Liver (tissue), 9 donors: ENCODE data around the gene ATP5MG. TPM values are rescaled to one million over a fixed set of nuclear protein-coding genes. Genes with fewer than 3 reads are reported as not detected.

Experiments
- DNase-seq: peaks from one replicate; pipeline ENCODE4 v3.0.0-alpha.2; 2017; ENCODE audit warnings: low spot score
- H3K27ac ChIP-seq, 2 donors: one replicate each; pipeline ENCODE4 v1.7.0; 2013; ENCODE audit warnings: inconsistent platforms in 2 of 2, low read length in 2 of 2, control low read depth in 1 of 2, low read depth in 1 of 2, mild to moderate bottlenecking in 1 of 2
- H3K27me3 ChIP-seq, 4 donors: one replicate each; pipeline versions ENCODE4 v1.6.1 to v1.7.0; 2013; ENCODE audit warnings: low read length in 3 of 4, inconsistent platforms in 1 of 4, mild to moderate bottlenecking in 1 of 4, moderate library complexity in 1 of 4; ENCODE audit not compliant: control insufficient read depth in 4 of 4, insufficient read depth in 4 of 4
- H3K36me3 ChIP-seq, 4 donors: one replicate each; pipeline versions ENCODE4 v1.6.1 to v1.7.0; 2013; ENCODE audit warnings: low read length in 3 of 4, mild to moderate bottlenecking in 3 of 4, low read depth in 1 of 4, moderate library complexity in 1 of 4; ENCODE audit not compliant: control insufficient read depth in 4 of 4, insufficient read depth in 3 of 4
- H3K4me1 ChIP-seq, 4 donors: one replicate each; pipeline versions ENCODE4 v1.6.1 to v1.7.0; 2013; ENCODE audit warnings: low read length in 3 of 4, mild to moderate bottlenecking in 3 of 4, moderate library complexity in 1 of 4; ENCODE audit not compliant: control insufficient read depth in 4 of 4, insufficient read depth in 4 of 4
- H3K4me3 ChIP-seq, 3 donors: one replicate each; pipeline versions ENCODE4 v1.6.1 to v1.7.0; 2013; ENCODE audit warnings: low read length in 3 of 3, control low read depth in 1 of 3, low read depth in 1 of 3, mild to moderate bottlenecking in 1 of 3
- H3K9ac ChIP-seq, 2 donors: one replicate each; pipeline ENCODE4 v1.7.0; 2013; ENCODE audit warnings: low read length in 2 of 2, mild to moderate bottlenecking in 2 of 2, moderate library complexity in 2 of 2, control low read depth in 1 of 2, low read depth in 1 of 2
- H3K9me3 ChIP-seq, 4 donors: one replicate each; pipeline versions ENCODE4 v1.6.1 to v1.7.0; 2013; ENCODE audit warnings: low read length in 3 of 4; ENCODE audit not compliant: control insufficient read depth in 4 of 4
- CTCF ChIP-seq: fragments of 150-350 bp; IDR thresholded peaks from 2 replicates; pipeline ENCODE4 v1.5.1; 2017; ENCODE audit warnings: improper control_type of control experiment, low read depth, low read length; ENCODE audit not compliant: missing input control
- EGR1 ChIP-seq, 2 donors: IDR thresholded peaks; 2 replicates each; pipeline ENCODE4 v1.6.1; 2016 to 2018; ENCODE audit warnings: antibody characterized with exemption in 2 of 2, low read depth in 2 of 2
- FOXA1 ChIP-seq: IDR thresholded peaks from 2 replicates; pipeline ENCODE4 v1.6.1; 2016; ENCODE audit warnings: antibody characterized with exemption
- GABPA ChIP-seq, 2 donors: IDR thresholded peaks in 1 of 2; conservative IDR thresholded peaks in 1 of 2; 2 replicates each; pipeline ENCODE4 v1.6.1; 2016; ENCODE audit warnings: antibody characterized with exemption in 2 of 2, mild to moderate bottlenecking in 1 of 2, moderate library complexity in 1 of 2
- HNF4A ChIP-seq, 2 donors: conservative IDR thresholded peaks; 2 replicates each; pipeline ENCODE4 v1.6.1; 2016; ENCODE audit warnings: antibody characterized with exemption in 2 of 2, mild to moderate bottlenecking in 2 of 2
- HNF4G ChIP-seq: IDR thresholded peaks from 2 replicates; pipeline ENCODE4 v1.6.1; 2016; ENCODE audit warnings: antibody characterized with exemption
- MAX ChIP-seq: IDR thresholded peaks from 2 replicates; pipeline ENCODE4 v1.6.1; 2016; ENCODE audit warnings: antibody characterized with exemption
- NR2F2 ChIP-seq: IDR thresholded peaks from 2 replicates; pipeline ENCODE4 v1.6.1; 2016; ENCODE audit warnings: antibody characterized with exemption
- RAD21 ChIP-seq, 2 donors: IDR thresholded peaks; 2 replicates each; pipeline ENCODE4 v1.6.1; 2016; ENCODE audit warnings: antibody characterized with exemption in 2 of 2, mild to moderate bottlenecking in 2 of 2
- RXRA ChIP-seq, 2 donors: IDR thresholded peaks; 2 replicates each; pipeline ENCODE4 v1.6.1; 2017 to 2018; ENCODE audit warnings: antibody characterized with exemption in 2 of 2, mild to moderate bottlenecking in 1 of 2
- SP1 ChIP-seq: IDR thresholded peaks from 2 replicates; pipeline ENCODE4 v1.6.1; 2018; ENCODE audit warnings: antibody characterized with exemption, mild to moderate bottlenecking
- TAF1 ChIP-seq: conservative IDR thresholded peaks from 2 replicates; pipeline ENCODE4 v1.6.1; 2016; ENCODE audit warnings: antibody characterized with exemption, mild to moderate bottlenecking
- YY1 ChIP-seq: IDR thresholded peaks from 2 replicates; pipeline ENCODE4 v1.6.1; 2016; ENCODE audit warnings: antibody characterized with exemption, mild to moderate bottlenecking
- WGBS: extraction: QIAGEN DNeasy Blood & Tissue Kit; methylation state at CpG from one replicate; pipeline ENCODE4 v1.1.7; 2013; 5-methylcytosine and 5-hydroxymethylcytosine counted together
- polyA plus RNA-seq, 2 donors: library from polyadenylated mRNA; stranded (reverse) in 1 of 2; unstranded in 1 of 2; fragments of 200-250 nt in 1 of 2; fragments of >200 nt in 1 of 2; fragmentation: Nextera tagmentation in 1 of 2; extraction: Ambion mirVana in 1 of 2; gene quantifications; one replicate each; pipeline versions ENCODE4 v1.2.1 to v1.2.3, GENCODE V29; 2013 to 2015
- total RNA-seq, 2 donors: library from RNA; depleted of rRNA; stranded (reverse); fragments of >200 nt; gene quantifications; one replicate each; pipeline ENCODE4 v1.2.3, GENCODE V29; 2014
- TF ChIP-seq, protein P1 (sequence below): IDR thresholded peaks from 2 replicates; pipeline ENCODE4 v1.6.1; 2016; ENCODE audit warnings: antibody characterized with exemption
- donor health status: healthy.
- donor health status: healthy.
- donor health status: healthy.
- donor health status: healthy.
- donor health status: healthy.

Gene ATP5MG
- total and polyA plus RNA-seq, 4 donors = 25.5 to 542 (median 87.6) TPM

DNA sequence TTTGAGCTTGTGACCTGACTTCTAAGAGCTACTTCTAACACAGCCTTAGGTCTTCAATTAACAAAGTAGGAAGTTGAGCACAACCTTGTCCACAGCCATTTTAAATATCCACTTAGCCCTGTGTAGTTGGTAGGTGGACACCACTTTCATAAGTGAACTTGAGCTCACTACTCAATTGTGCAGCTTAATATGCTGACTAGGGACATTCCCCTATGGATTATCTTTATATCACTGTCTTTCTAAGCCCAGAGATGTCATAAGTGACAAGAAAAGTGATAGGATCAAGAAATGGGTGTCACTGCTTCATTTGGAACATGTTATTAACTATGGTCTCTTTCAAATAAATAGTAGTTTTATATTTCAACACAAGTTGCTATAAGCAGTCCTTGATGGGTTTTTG lies 4.0 kb upstream of the ATP5MG start:
- Histone ChIP-seq H3K4me1 (peaks cover 0 to 11% (median 8%) of the 10 kb centered on the region in 4 donors), H3K36me3 (peaks cover 2 to 50% (median 34%) of the 10 kb centered on the region in 4 donors), H3K27me3 (no peaks in the 10 kb centered on the region), H3K9me3 (no peaks in the 10 kb centered on the region), H3K27ac (no peak overlapping the region), H3K4me3 (no peak overlapping the region), H3K9ac (no peak overlapping the region)
- DNase-seq = no peak
- TF ChIP-seq EGR1 (IDR thresholded peaks at IDR 0.05; ENCODE audit: low read depth in 2 of 2) = no peak
- TF ChIP-seq, protein P1, sequence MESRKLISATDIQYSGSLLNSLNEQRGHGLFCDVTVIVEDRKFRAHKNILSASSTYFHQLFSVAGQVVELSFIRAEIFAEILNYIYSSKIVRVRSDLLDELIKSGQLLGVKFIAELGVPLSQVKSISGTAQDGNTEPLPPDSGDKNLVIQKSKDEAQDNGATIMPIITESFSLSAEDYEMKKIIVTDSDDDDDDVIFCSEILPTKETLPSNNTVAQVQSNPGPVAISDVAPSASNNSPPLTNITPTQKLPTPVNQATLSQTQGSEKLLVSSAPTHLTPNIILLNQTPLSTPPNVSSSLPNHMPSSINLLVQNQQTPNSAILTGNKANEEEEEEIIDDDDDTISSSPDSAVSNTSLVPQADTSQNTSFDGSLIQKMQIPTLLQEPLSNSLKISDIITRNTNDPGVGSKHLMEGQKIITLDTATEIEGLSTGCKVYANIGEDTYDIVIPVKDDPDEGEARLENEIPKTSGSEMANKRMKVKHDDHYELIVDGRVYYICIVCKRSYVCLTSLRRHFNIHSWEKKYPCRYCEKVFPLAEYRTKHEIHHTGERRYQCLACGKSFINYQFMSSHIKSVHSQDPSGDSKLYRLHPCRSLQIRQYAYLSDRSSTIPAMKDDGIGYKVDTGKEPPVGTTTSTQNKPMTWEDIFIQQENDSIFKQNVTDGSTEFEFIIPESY = no peak
- no peak for TF ChIP-seq GABPA (IDR thresholded peaks at IDR 0.05 in 1 of 2, conservative IDR thresholded peaks at IDR 0.05 in 1 of 2)
- TF ChIP-seq RXRA (IDR thresholded peaks at IDR 0.05) = no peak
- no peak for TF ChIP-seq RAD21 (IDR thresholded peaks at IDR 0.05)
- TF ChIP-seq TAF1 = no peak
- TF ChIP-seq HNF4G = no peak
- no peak for TF ChIP-seq HNF4A (conservative IDR thresholded peaks at IDR 0.05)
- no peak for TF ChIP-seq CTCF

DNA sequence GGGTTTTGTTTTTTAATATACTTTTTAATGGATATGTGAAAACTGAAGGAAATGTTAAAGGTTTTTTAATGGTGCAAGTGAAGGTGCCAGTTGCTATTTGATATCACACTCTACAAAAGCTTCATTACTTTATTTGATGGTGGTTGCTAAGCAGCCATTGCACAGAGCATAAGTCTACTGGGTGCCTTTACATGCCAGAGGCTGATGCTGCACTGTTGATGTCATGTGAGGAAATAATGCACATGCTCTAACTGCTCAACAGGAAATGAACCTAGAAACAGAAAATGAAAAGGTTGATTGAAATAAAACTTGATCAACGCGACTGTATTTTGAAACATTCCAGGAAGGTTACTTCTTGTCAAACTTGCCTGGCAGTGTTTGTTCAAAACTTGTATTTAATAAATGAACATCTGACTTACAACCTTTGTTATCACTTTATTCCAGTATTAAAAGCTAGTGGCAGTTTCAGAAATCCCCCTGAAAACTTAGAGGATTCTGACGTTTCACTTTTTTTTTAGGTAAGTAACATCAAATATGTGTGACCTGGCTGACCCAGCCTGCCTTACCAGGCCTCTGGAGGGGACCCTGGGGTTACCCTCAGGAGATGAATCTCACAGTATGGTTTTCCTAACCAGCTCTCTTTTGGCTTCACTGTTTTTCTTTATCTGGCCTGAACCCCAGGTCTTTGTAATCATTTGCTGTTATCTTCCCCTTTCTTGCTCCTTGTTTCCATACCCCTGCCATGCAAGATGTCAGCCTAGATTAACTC lies 2.4 kb upstream of the ATP5MG start:
- no peak for TF ChIP-seq YY1
- TF ChIP-seq RAD21 (IDR thresholded peaks at IDR 0.05) = no peak
- no peak for TF ChIP-seq FOXA1
- no peak overlapping the region for H3K4me3 ChIP-seq
- H3K9me3 ChIP-seq = no peaks in the 10 kb centered on the region
- H3K27ac ChIP-seq = no peak overlapping the region
- H3K4me1 ChIP-seq = peaks cover 0 to 24% (median 19%) of the 10 kb centered on the region in 4 donors
- H3K36me3 ChIP-seq = peaks cover 2 to 36% (median 21%) of the 10 kb centered on the region in 4 donors
- no peak for DNase-seq
- WGBS = 46% methylated on average over 3 of the region's 3 CpGs
- H3K9ac ChIP-seq = no peak overlapping the region
- no peaks in the 10 kb centered on the region for H3K27me3 ChIP-seq

DNA sequence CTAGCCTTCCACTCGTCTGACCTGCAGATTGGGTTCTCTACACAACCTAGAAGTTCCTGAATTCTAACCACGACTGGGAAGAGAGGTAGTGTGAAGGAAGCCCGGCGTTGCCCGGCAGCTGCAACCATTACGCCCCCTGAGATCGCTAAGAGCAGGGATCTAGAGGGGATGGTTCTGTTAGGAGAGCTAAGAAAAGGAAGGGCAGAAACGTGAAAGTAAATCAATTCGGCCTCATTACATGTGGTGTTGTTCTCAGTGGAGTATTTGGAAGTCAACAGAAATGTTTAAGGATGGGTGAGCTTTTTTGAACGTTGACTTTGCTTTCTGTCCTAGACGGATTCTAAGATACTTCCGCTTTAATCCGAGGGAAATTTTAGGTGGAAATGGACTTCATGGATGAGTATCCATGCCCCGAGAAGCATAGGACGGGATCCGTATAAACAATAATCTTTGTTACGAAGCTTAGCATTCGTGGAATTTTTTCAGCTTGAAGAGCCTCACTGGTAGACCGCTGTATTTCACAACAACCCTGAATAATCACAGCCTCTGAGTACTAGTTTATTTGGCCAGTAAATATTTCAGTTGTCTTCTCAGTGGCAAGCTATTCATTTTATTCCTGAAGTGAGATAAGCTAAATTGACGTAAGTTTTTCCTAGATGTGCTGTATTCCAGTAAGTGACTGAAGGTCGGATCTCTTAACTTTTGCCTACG lies 629 bp downstream of the ATP5MG start:
- H3K4me1 ChIP-seq = peaks cover 0 to 32% (median 19%) of the 10 kb centered on the region in 4 donors
- no peak for DNase-seq
- 1% methylated on average over 22 of the region's 22 CpGs for WGBS
- TF ChIP-seq EGR1 (IDR thresholded peaks at IDR 0.05; ENCODE audit: low read depth in 2 of 2) = no peak
- TF ChIP-seq NR2F2 = no peak
- no peak for TF ChIP-seq GABPA (IDR thresholded peaks at IDR 0.05 in 1 of 2, conservative IDR thresholded peaks at IDR 0.05 in 1 of 2)
- TF ChIP-seq, protein P1 = no peak
- no peak for TF ChIP-seq CTCF
- TF ChIP-seq HNF4A (conservative IDR thresholded peaks at IDR 0.05) = no peak
- TF ChIP-seq RAD21 (IDR thresholded peaks at IDR 0.05) = peak in 1 of 2 donors; percentile 4
- TF ChIP-seq TAF1 = no peak
- TF ChIP-seq SP1 = no peak
- no peak for TF ChIP-seq MAX

More for the DNA sequence above, 629 bp downstream of the ATP5MG start:
- H3K9ac ChIP-seq = peak overlapping the region; percentile 77 to 96
- H3K4me3 ChIP-seq = peak overlapping the region; percentile 91 to 95 (median 95)
- H3K9me3 ChIP-seq = no peaks in the 10 kb centered on the region
- H3K27me3 ChIP-seq = no peaks in the 10 kb centered on the region
- H3K36me3 ChIP-seq = peaks cover 0 to 20% (median 11%) of the 10 kb centered on the region in 4 donors
- H3K27ac ChIP-seq = peak overlapping the region; percentile 72 to 78
